Measurements from ENCODE around the gene MRPS18A. TPM values are rescaled to one million over a fixed set of nuclear protein-coding genes. Genes with fewer than 3 reads are reported as not detected.
A peak's percentile ranks its signal among the peaks of the same experiment; 100 is the strongest.

Gene MRPS18A
- total and polyA plus RNA-seq, 2 experiments from 2014 or later, result 33.7 to 39.2 TPM

DNA sequence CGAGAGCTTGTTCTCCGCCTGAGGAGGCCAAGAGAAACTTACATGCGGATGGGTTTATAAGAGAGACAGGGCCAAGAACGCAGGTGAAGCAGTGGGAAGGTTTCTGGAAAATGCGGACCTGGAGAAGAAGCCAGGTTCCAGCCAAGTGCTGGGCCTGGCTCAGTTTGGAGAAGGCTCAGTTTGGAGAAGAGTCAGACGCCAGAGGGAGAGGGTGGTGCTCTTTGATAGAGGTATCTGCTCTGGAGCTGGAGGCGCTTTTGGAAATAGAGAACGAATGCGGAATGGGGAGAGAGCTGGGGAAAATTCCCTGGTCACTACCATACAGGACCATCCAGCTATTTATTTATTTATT, 42.0 kb downstream of the MRPS18A start:
- Histone ChIP-seq H3K4me2 (ENCODE audit: unreplicated experiment) (peak overlapping the region; percentile 92), H3K27ac (no peak overlapping the region), H3K79me2 (ENCODE audit: insufficient read depth) (peaks cover 17% of the 10 kb centered on the region), H3K9ac (peak overlapping the region; percentile 54; the same call in 1 of the 2 replicates), H4K20me1 (ENCODE audit: insufficient read depth) (no peaks in the 10 kb centered on the region), H3K4me3 (peak overlapping the region; percentile 66), H3F3A (ENCODE audit: insufficient read depth) (peaks cover 17% of the 10 kb centered on the region), H3K36me3 (ENCODE audit: low read depth) (peaks cover 7% of the 10 kb centered on the region; the same call in 1 of the 2 replicates), H3K4me1 (ENCODE audit: insufficient read depth) (peaks cover 4% of the 10 kb centered on the region; the same call in 1 of the 2 replicates), H3K9me2 (ENCODE audit: insufficient read depth) (no peaks in the 10 kb centered on the region), H3K9me3 (ENCODE audit: low read depth) (no peaks in the 10 kb centered on the region), H2AFZ (peak overlapping the region; percentile 98), H3K27me3 (replicated peaks; ENCODE audit: insufficient read depth) (no peaks in the 10 kb centered on the region)
- TF ChIP-seq EZH2 (IDR thresholded peaks at IDR 0.05; ENCODE audit: insufficient read depth, poor library complexity, severe bottlenecking), result no peak
- TF ChIP-seq EZH2phosphoT487 (IDR thresholded peaks at IDR 0.05; ENCODE audit: insufficient read depth, low read depth), result no peak
- no peak for DNase-seq
- WGBS, 2 experiments (ENCODE audit: low coverage in 1 of 2, low lambda C conversion rate in 2 of 2, missing lambda C conversion rate in 2 of 2), result 2 to 7% methylated on average over 7 to 9 of the region's 9 CpGs
- in situ Hi-C loops (cut with MboI), result no loop called here

DNA sequence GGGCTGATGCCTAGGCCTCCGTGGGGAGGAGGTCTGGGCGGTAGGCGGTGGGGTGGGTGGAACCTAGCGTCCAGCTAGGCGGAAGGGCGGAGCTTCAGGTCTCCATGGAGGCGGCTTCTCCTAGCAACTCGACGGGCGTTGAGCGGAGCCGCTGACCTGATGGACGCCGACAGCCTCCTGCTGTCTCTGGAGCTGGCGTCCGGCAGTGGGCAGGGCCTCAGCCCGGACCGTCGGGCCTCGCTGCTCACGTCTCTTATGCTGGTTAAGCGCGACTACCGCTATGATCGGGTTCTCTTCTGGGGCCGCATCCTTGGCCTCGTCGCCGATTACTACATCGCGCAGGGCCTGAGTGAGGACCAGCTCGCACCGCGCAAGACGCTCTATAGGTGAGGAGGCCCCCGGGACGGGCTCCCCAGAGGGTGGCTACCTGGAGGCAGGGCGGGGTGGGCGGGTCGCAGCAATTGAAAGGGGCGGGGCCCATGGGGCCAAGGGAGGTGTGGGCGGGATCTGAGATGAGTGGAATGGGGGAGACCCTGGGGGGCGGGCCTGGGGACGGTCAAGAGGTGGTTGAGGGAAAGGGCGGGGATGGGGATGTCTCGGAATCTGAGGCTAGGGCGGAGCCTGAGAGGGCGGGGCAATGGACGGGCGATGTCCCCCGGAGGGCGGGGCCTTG, 42.5 kb downstream of the MRPS18A start, which contains the start of gene RSPH9:
Gene RSPH9, plus strand, starts transcription at position 97 of the 673 bp plus-strand sequence. Its CDS starts 63 bp downstream, at position 160.
- Histone ChIP-seq H3K4me1 (ENCODE audit: insufficient read depth) (peaks cover 4% of the 10 kb centered on the region; the same call in 1 of the 2 replicates), H4K20me1 (ENCODE audit: insufficient read depth) (no peaks in the 10 kb centered on the region), H3K9me3 (ENCODE audit: low read depth) (no peaks in the 10 kb centered on the region), H3K9ac (peak within 1 kb of the TSS; percentile 54; the same call in 1 of the 2 replicates), H3F3A (ENCODE audit: insufficient read depth) (peaks cover 17% of the 10 kb centered on the region), H3K4me2 (ENCODE audit: unreplicated experiment) (peak within 1 kb of the TSS; percentile 92), H3K9me2 (ENCODE audit: insufficient read depth) (no peaks in the 10 kb centered on the region), H3K27ac (no peak within 1 kb of the TSS), H3K27me3 (replicated peaks; ENCODE audit: insufficient read depth) (no peaks in the 10 kb centered on the region), H3K79me2 (ENCODE audit: insufficient read depth) (peaks cover 22% of the 10 kb centered on the region), H3K36me3 (ENCODE audit: low read depth) (peaks cover 7% of the 10 kb centered on the region; the same call in 1 of the 2 replicates), H2AFZ (peak within 1 kb of the TSS; percentile 98), H3K4me3 (peak within 1 kb of the TSS; percentile 66)
- DNase-seq, result peak; percentile 77
- TF ChIP-seq EZH2 (IDR thresholded peaks at IDR 0.05; ENCODE audit: insufficient read depth, poor library complexity, severe bottlenecking), result no peak
- no peak for TF ChIP-seq EZH2phosphoT487 (IDR thresholded peaks at IDR 0.05; ENCODE audit: insufficient read depth, low read depth)
- in situ Hi-C loops (cut with MboI), result no loop called here
- 3 to 5% methylated on average over 27 to 51 of the region's 52 CpGs for WGBS, 2 experiments (ENCODE audit: low coverage in 1 of 2, low lambda C conversion rate in 2 of 2, missing lambda C conversion rate in 2 of 2)

GRCh38 chr6:43639984-43640800, 47.4 kb downstream of the MRPS18A start:
- WGBS, 2 experiments (ENCODE audit: low coverage in 1 of 2, low lambda C conversion rate in 2 of 2, missing lambda C conversion rate in 2 of 2), result 91% methylated on average over 21 of the region's 21 CpGs
- Histone ChIP-seq H3F3A (ENCODE audit: insufficient read depth) (peaks cover 14% of the 10 kb centered on the region), H3K4me2 (ENCODE audit: unreplicated experiment) (no peak overlapping the region), H3K4me1 (ENCODE audit: insufficient read depth) (peaks cover 12% of the 10 kb centered on the region; the same call in 1 of the 2 replicates), H3K36me3 (ENCODE audit: low read depth) (peaks cover 26% of the 10 kb centered on the region; the same call in 1 of the 2 replicates), H2AFZ (no peak overlapping the region), H3K9me2 (ENCODE audit: insufficient read depth) (no peaks in the 10 kb centered on the region), H3K27me3 (replicated peaks; ENCODE audit: insufficient read depth) (no peaks in the 10 kb centered on the region), H3K79me2 (ENCODE audit: insufficient read depth) (peaks cover 66% of the 10 kb centered on the region), H3K4me3 (no peak overlapping the region), H3K9ac (no peak overlapping the region), H4K20me1 (ENCODE audit: insufficient read depth) (no peaks in the 10 kb centered on the region), H3K27ac (no peak overlapping the region), H3K9me3 (ENCODE audit: low read depth) (no peaks in the 10 kb centered on the region)
- no peak for DNase-seq
- in situ Hi-C loops (cut with MboI), result no loop called here
- TF ChIP-seq EZH2phosphoT487 (IDR thresholded peaks at IDR 0.05; ENCODE audit: insufficient read depth, low read depth) (no peak), EZH2 (IDR thresholded peaks at IDR 0.05; ENCODE audit: insufficient read depth, poor library complexity, severe bottlenecking) (no peak)

DNA sequence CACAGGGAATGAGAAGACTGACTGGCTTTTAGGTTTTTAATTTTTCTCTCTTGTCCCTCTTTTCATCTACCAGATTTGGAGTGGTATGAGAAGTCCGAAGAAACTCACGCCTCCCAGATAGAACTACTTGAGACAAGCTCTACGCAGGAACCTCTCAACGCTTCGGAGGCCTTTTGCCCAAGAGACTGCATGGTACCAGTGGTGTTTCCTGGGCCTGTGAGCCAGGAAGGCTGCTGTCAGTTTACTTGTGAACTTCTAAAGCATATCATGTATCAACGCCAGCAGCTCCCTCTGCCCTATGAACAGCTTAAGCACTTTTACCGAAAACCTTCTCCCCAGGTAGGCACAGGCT, 51.3 kb downstream of the MRPS18A start:
- Histone ChIP-seq H3K9ac (peak overlapping the region; percentile 87), H3K79me2 (ENCODE audit: insufficient read depth) (peaks cover 56% of the 10 kb centered on the region), H3K9me2 (ENCODE audit: insufficient read depth) (no peaks in the 10 kb centered on the region), H3K4me3 (peak overlapping the region; percentile 91), H4K20me1 (ENCODE audit: insufficient read depth) (no peaks in the 10 kb centered on the region), H3K27me3 (replicated peaks; ENCODE audit: insufficient read depth) (no peaks in the 10 kb centered on the region), H3F3A (ENCODE audit: insufficient read depth) (no peaks in the 10 kb centered on the region), H3K9me3 (ENCODE audit: low read depth) (no peaks in the 10 kb centered on the region), H3K4me1 (ENCODE audit: insufficient read depth) (peaks cover 12% of the 10 kb centered on the region; the same call in 1 of the 2 replicates), H3K36me3 (ENCODE audit: low read depth) (peaks cover 24% of the 10 kb centered on the region; the same call in 1 of the 2 replicates), H3K4me2 (ENCODE audit: unreplicated experiment) (peak overlapping the region; percentile 99), H3K27ac (peak overlapping the region; percentile 30), H2AFZ (peak overlapping the region; percentile 93)
- in situ Hi-C loops (cut with MboI), result no loop called here
- DNase-seq, result peak; percentile 54
- 6 to 9% methylated on average over 7 of the region's 7 CpGs for WGBS, 2 experiments (ENCODE audit: low coverage in 1 of 2, low lambda C conversion rate in 2 of 2, missing lambda C conversion rate in 2 of 2)
- no peak for TF ChIP-seq EZH2 (IDR thresholded peaks at IDR 0.05; ENCODE audit: insufficient read depth, poor library complexity, severe bottlenecking)
- no peak for TF ChIP-seq EZH2phosphoT487 (IDR thresholded peaks at IDR 0.05; ENCODE audit: insufficient read depth, low read depth)

Measured in GM23248 (cell line).